Dendritic cell treated with granulocyte-macrophage colony-stimulating factor and Interleukin-4, amounts not matched to agents 40 ng/mL and 50 ng/mL, for 4 days (primary cell): ENCODE results near the gene MSI2.

ENCODE experiments used
- H3K27ac Mint-ChIP-seq: one replicate; pipeline ENCODE4 v1.8.0; 2022; ENCODE audit warnings: mild to moderate bottlenecking, mixed read lengths
- H3K27me3 Mint-ChIP-seq: one replicate; pipeline ENCODE4 v1.8.0; 2022; ENCODE audit warnings: mild to moderate bottlenecking, mixed read lengths
- H3K36me3 Mint-ChIP-seq: one replicate; pipeline ENCODE4 v1.8.0; 2022; ENCODE audit warnings: low read depth, mixed read lengths
- H3K4me1 Mint-ChIP-seq: one replicate; pipeline ENCODE4 v1.8.0; 2022; ENCODE audit warnings: low read depth, mixed read lengths
- H3K4me3 Mint-ChIP-seq: one replicate; pipeline ENCODE4 v1.8.0; 2022; ENCODE audit warnings: mild to moderate bottlenecking, moderate library complexity, mixed read lengths
- H3K9me3 Mint-ChIP-seq: one replicate; pipeline ENCODE4 v1.8.0; 2022; ENCODE audit warnings: mixed read lengths
- intact Hi-C: fragments of 100-400 bp; cut with micrococcal nuclease; formaldehyde crosslinking; loops from one replicate; pipeline ENCODE4 v1.15.0; 2022

MSI2 gene

GRCh38 chr17:57517632-57518456, 261.5 kb downstream of the MSI2 start:
- H3K27ac Mint-ChIP-seq = no peak overlapping the region
- H3K4me3 Mint-ChIP-seq = no peak overlapping the region
- peaks cover 7% of the 10 kb centered on the region for H3K4me1 Mint-ChIP-seq
- no peaks in the 10 kb centered on the region for H3K36me3 Mint-ChIP-seq
- H3K9me3 Mint-ChIP-seq = no peaks in the 10 kb centered on the region
- intact Hi-C loops = no loop called here
- no peaks in the 10 kb centered on the region for H3K27me3 Mint-ChIP-seq

- Mint-ChIP-seq H3K4me3 (no peak overlapping the region), H3K27ac (no peak overlapping the region), H3K36me3 (no peaks in the 10 kb centered on the region), H3K4me1 (peaks cover 7% of the 10 kb centered on the region), H3K9me3 (no peaks in the 10 kb centered on the region), H3K27me3 (no peaks in the 10 kb centered on the region)
- intact Hi-C loops = no loop called here
These were observed 262.6 kb downstream of the MSI2 start for GRCh38 chr17:57518587-57519581.

- Mint-ChIP-seq H3K27me3 (no peaks in the 10 kb centered on the region), H3K4me1 (peaks cover 11% of the 10 kb centered on the region), H3K36me3 (no peaks in the 10 kb centered on the region), H3K27ac (no peak overlapping the region), H3K9me3 (no peaks in the 10 kb centered on the region), H3K4me3 (no peak overlapping the region)
- intact Hi-C loops = no loop called here
These were observed 263.5 kb downstream of the MSI2 start for GRCh38 chr17:57519800-57520199.

- H3K36me3 Mint-ChIP-seq = no peaks in the 10 kb centered on the region
- intact Hi-C loops = no loop called here
- no peaks in the 10 kb centered on the region for H3K9me3 Mint-ChIP-seq
- H3K4me1 Mint-ChIP-seq = peaks cover 13% of the 10 kb centered on the region
- H3K27ac Mint-ChIP-seq = no peak overlapping the region
- H3K4me3 Mint-ChIP-seq = no peak overlapping the region
- no peaks in the 10 kb centered on the region for H3K27me3 Mint-ChIP-seq
These were observed 265.3 kb downstream of the MSI2 start for GRCh38 chr17:57521606-57522005.

GRCh38 chr17:57522042-57523005, 266.0 kb downstream of the MSI2 start:
- intact Hi-C loops = no loop called here
- H3K27ac Mint-ChIP-seq = no peak overlapping the region
- no peaks in the 10 kb centered on the region for H3K27me3 Mint-ChIP-seq
- no peak overlapping the region for H3K4me3 Mint-ChIP-seq
- no peaks in the 10 kb centered on the region for H3K9me3 Mint-ChIP-seq
- H3K4me1 Mint-ChIP-seq = peaks cover 10% of the 10 kb centered on the region
- H3K36me3 Mint-ChIP-seq = no peaks in the 10 kb centered on the region

GRCh38 chr17:57523926-57524632, 267.8 kb downstream of the MSI2 start:
- Mint-ChIP-seq H3K9me3 (no peaks in the 10 kb centered on the region), H3K27ac (no peak overlapping the region), H3K4me1 (peaks cover 5% of the 10 kb centered on the region), H3K36me3 (no peaks in the 10 kb centered on the region), H3K27me3 (no peaks in the 10 kb centered on the region), H3K4me3 (no peak overlapping the region)
- intact Hi-C loops = no loop called here

GRCh38 chr17:57524839-57525568, 268.7 kb downstream of the MSI2 start:
- Mint-ChIP-seq H3K27ac (no peak overlapping the region), H3K36me3 (no peaks in the 10 kb centered on the region), H3K27me3 (no peaks in the 10 kb centered on the region), H3K4me3 (no peak overlapping the region), H3K9me3 (no peaks in the 10 kb centered on the region), H3K4me1 (peaks cover 5% of the 10 kb centered on the region)
- intact Hi-C loops = no loop called here

- peaks cover 5% of the 10 kb centered on the region for H3K4me1 Mint-ChIP-seq
- H3K27me3 Mint-ChIP-seq = no peaks in the 10 kb centered on the region
- H3K27ac Mint-ChIP-seq = no peak overlapping the region
- H3K4me3 Mint-ChIP-seq = no peak overlapping the region
- no peaks in the 10 kb centered on the region for H3K36me3 Mint-ChIP-seq
- intact Hi-C loops = no loop called here
- H3K9me3 Mint-ChIP-seq = no peaks in the 10 kb centered on the region
These were observed 271.1 kb downstream of the MSI2 start for GRCh38 chr17:57527221-57528057.

- intact Hi-C loops = no loop called here
- no peak overlapping the region for H3K27ac Mint-ChIP-seq
- H3K4me1 Mint-ChIP-seq = peaks cover 5% of the 10 kb centered on the region
- H3K4me3 Mint-ChIP-seq = no peak overlapping the region
- no peaks in the 10 kb centered on the region for H3K36me3 Mint-ChIP-seq
- no peaks in the 10 kb centered on the region for H3K9me3 Mint-ChIP-seq
- H3K27me3 Mint-ChIP-seq = no peaks in the 10 kb centered on the region
These were observed 271.7 kb downstream of the MSI2 start for GRCh38 chr17:57528058-57528451.

GRCh38 chr17:57530026-57530425, 273.7 kb downstream of the MSI2 start:
- H3K9me3 Mint-ChIP-seq = no peaks in the 10 kb centered on the region
- H3K27me3 Mint-ChIP-seq = no peaks in the 10 kb centered on the region
- no peaks in the 10 kb centered on the region for H3K4me1 Mint-ChIP-seq
- H3K27ac Mint-ChIP-seq = no peak overlapping the region
- no peaks in the 10 kb centered on the region for H3K36me3 Mint-ChIP-seq
- intact Hi-C loops = no loop called here
- no peak overlapping the region for H3K4me3 Mint-ChIP-seq

GRCh38 chr17:57530508-57530907, 274.2 kb downstream of the MSI2 start:
- Mint-ChIP-seq H3K27me3 (no peaks in the 10 kb centered on the region), H3K4me1 (no peaks in the 10 kb centered on the region), H3K4me3 (no peak overlapping the region), H3K9me3 (no peaks in the 10 kb centered on the region), H3K36me3 (no peaks in the 10 kb centered on the region), H3K27ac (no peak overlapping the region)
- intact Hi-C loops = no loop called here

GRCh38 chr17:57531078-57531477, 274.8 kb downstream of the MSI2 start:
- intact Hi-C loops = no loop called here
- H3K4me3 Mint-ChIP-seq = no peak overlapping the region
- H3K27ac Mint-ChIP-seq = no peak overlapping the region
- no peaks in the 10 kb centered on the region for H3K27me3 Mint-ChIP-seq
- no peaks in the 10 kb centered on the region for H3K36me3 Mint-ChIP-seq
- no peaks in the 10 kb centered on the region for H3K4me1 Mint-ChIP-seq
- no peaks in the 10 kb centered on the region for H3K9me3 Mint-ChIP-seq
